ENCODE data around the gene ELOVL4.

Gene ELOVL4

GRCh38 chr6:79947191-79948186, at the start of gene ELOVL4:
Gene ELOVL4, minus strand, starts transcription at chr6:79947553. Its CDS starts 274 bp downstream, at chr6:79947279.
- H3K4me3 ChIP-seq (replicated peaks; ENCODE audit: low read depth, low read length): peak within 1 kb of the TSS; percentile 58
- peaks cover 2% of the 10 kb centered on the region; the same call in 1 of the 2 replicates for H3K27me3 ChIP-seq (replicated peaks; ENCODE audit: control insufficient read depth, insufficient read depth, low read length)
- peak; percentile 48 for DNase-seq (ENCODE audit: extremely low read depth, insufficient read length)
- no peaks in the 10 kb centered on the region for H3K36me3 ChIP-seq (ENCODE audit: control insufficient read depth, insufficient read depth, low read length)
- TF ChIP-seq CTCF (IDR thresholded peaks at IDR 0.05; ENCODE audit: insufficient read depth, low read length, poor library complexity, severe bottlenecking): no peak

DNA sequence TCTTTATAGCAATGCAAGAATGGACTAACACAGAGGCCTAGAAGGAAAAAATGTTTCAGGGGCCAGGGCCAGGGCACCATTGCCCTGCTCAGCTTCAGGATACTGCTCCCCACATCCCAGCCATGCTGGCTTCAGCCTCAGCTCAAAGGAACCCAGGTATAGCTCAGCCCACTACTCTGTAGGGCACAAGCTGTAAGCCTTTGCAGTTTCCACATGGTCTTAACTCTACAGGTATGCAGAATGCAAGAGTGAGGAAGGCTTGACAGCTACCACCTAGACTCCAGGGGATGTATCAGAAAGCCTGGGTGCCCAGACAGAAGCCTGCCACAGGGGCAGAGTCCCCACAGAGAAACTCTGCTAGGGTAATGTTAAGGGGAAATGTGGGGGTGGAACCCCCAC, 46.6 kb upstream of the ELOVL4 start:
- H3K4me3 ChIP-seq (replicated peaks; ENCODE audit: low read depth, low read length): no peak overlapping the region
- no peak for TF ChIP-seq CTCF (IDR thresholded peaks at IDR 0.05; ENCODE audit: insufficient read depth, low read length, poor library complexity, severe bottlenecking)
- H3K27me3 ChIP-seq (replicated peaks; ENCODE audit: control insufficient read depth, insufficient read depth, low read length): no peaks in the 10 kb centered on the region
- no peaks in the 10 kb centered on the region for H3K36me3 ChIP-seq (ENCODE audit: control insufficient read depth, insufficient read depth, low read length)
- DNase-seq (ENCODE audit: extremely low read depth, insufficient read length): no peak

DNA sequence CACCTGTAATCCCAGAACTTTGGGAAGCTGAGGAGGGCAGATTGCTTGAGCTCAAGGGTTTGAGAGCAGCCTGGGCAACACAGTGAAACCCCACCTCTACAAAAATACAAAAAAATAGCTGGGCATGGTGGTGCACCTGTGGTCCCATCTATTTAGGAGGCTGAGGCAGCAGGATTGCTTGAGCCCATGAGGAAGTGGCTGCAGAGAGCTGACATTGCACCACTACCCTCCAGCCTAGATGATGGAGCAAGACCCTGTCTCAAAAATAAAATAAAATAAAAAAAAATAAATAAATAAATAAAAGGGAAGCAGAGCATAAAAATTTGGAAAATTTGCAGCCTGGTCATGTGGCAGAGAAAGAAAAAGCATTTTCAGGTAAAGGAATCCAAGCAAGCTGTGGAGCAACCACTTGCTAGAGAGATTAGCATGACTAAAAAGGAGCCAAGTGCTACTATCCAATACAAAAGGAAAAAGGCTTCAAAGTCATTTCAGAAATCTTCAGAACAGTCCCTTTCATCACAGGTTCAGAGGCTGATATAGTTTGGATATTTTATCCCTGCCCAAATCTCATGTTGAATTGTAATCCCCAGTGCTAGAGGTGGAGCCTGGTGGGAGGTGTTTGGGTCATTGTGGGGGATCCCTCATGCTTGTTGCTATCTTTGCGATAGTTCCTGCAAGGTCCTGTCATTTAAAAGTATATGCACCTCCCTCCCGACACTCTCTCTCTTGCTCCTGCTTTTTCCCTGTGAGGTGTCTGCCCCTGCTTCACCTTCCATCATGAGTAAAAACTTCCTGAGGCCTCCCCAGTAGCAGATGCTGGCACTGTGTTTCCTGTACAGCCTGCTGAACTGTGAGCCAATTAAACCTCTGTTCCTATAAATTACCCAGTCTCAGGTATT, 45.9 kb upstream of the ELOVL4 start:
- DNase-seq (ENCODE audit: extremely low read depth, insufficient read length): no peak
- no peak overlapping the region for H3K4me3 ChIP-seq (replicated peaks; ENCODE audit: low read depth, low read length)
- H3K36me3 ChIP-seq (ENCODE audit: control insufficient read depth, insufficient read depth, low read length): no peaks in the 10 kb centered on the region
- TF ChIP-seq CTCF (IDR thresholded peaks at IDR 0.05; ENCODE audit: insufficient read depth, low read length, poor library complexity, severe bottlenecking): no peak
- H3K27me3 ChIP-seq (replicated peaks; ENCODE audit: control insufficient read depth, insufficient read depth, low read length): no peaks in the 10 kb centered on the region

GRCh38 chr6:79989641-79990040, 42.3 kb upstream of the ELOVL4 start:
- no peak for DNase-seq (ENCODE audit: extremely low read depth, insufficient read length)
- no peak for TF ChIP-seq CTCF (IDR thresholded peaks at IDR 0.05; ENCODE audit: insufficient read depth, low read length, poor library complexity, severe bottlenecking)
- Histone ChIP-seq H3K27me3 (replicated peaks; ENCODE audit: control insufficient read depth, insufficient read depth, low read length) (no peaks in the 10 kb centered on the region), H3K4me3 (replicated peaks; ENCODE audit: low read depth, low read length) (no peak overlapping the region), H3K36me3 (ENCODE audit: control insufficient read depth, insufficient read depth, low read length) (no peaks in the 10 kb centered on the region)

DNA sequence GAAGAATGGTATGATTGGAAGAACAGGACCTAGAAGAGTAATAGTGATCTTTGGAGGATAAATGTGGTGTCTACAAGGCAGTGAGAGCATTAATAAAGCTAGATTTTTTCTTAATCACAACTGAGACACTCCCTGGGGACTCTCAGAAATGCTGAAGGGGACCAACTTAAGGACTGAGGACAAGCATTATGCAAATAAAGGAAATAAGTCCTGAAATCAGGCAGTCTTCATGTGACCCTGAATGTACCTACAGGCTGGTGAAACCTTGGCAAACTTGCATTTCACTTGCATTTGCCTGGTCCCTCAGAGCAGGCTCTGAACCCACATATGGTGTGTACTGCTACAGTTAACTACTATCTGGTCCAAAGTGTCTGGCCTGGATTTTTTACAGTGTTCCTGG, 37.8 kb upstream of the ELOVL4 start:
- H3K36me3 ChIP-seq (ENCODE audit: control insufficient read depth, insufficient read depth, low read length): no peaks in the 10 kb centered on the region
- TF ChIP-seq CTCF (IDR thresholded peaks at IDR 0.05; ENCODE audit: insufficient read depth, low read length, poor library complexity, severe bottlenecking): no peak
- no peak overlapping the region for H3K4me3 ChIP-seq (replicated peaks; ENCODE audit: low read depth, low read length)
- DNase-seq (ENCODE audit: extremely low read depth, insufficient read length): no peak
- H3K27me3 ChIP-seq (replicated peaks; ENCODE audit: control insufficient read depth, insufficient read depth, low read length): no peaks in the 10 kb centered on the region

All from GM06990 (cell line).